ENCODE data around the gene MT1X.

DNA sequence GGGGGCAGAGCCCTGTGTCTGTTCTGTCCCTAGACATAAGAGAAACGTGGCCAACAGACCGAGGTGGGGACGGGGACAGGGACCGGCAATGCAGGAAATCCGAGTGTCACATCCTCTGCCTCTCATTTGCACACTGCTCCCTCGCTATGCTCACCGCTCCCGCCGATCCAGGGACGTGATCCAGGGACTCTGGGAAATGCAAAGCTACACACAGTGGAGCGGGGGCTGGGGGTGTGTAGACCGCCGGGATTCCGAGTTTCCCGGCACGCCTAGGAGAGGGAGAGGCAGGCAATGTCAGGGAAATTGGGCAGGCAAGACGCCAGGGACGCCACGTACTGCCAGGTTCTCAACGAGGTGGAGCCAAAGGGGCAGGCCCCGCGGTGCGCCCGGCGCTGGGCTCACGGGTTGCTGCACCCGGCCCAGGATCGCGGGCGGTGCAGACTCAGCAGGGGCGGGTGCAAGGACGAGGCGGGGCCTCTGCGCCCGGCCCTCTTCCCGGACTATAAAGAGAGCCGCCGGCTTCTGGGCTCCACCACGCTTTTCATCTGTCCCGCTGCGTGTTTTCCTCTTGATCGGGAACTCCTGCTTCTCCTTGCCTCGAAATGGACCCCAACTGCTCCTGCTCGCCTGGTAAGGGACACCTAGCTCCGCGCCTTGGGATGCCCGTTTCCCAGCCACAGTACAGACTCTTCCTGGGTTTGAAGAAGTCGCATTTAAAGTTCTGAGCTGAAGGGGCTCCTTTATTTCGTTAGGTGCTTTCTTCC lies at the start of gene MT1X:
- TF ChIP-seq, protein P1, sequence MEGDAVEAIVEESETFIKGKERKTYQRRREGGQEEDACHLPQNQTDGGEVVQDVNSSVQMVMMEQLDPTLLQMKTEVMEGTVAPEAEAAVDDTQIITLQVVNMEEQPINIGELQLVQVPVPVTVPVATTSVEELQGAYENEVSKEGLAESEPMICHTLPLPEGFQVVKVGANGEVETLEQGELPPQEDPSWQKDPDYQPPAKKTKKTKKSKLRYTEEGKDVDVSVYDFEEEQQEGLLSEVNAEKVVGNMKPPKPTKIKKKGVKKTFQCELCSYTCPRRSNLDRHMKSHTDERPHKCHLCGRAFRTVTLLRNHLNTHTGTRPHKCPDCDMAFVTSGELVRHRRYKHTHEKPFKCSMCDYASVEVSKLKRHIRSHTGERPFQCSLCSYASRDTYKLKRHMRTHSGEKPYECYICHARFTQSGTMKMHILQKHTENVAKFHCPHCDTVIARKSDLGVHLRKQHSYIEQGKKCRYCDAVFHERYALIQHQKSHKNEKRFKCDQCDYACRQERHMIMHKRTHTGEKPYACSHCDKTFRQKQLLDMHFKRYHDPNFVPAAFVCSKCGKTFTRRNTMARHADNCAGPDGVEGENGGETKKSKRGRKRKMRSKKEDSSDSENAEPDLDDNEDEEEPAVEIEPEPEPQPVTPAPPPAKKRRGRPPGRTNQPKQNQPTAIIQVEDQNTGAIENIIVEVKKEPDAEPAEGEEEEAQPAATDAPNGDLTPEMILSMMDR (IDR thresholded peaks at IDR 0.05): no peak
- peak; percentile 72 to 86 for TF ChIP-seq POLR2A (IDR thresholded peaks at IDR 0.05)
